HepG2 (cell line): ENCODE results near the gene SUCLG2. TPM values are rescaled to one million over a fixed set of nuclear protein-coding genes. Genes with fewer than 3 reads are reported as not detected.

ENCODE experiments used
- ATAC-seq: fragments of 200-7000 bp; cut with Tn5 transposase; 3 replicates; pipeline ENCODE4 v1.9.1; 2020; ENCODE audit warnings: mild to moderate bottlenecking, moderate library complexity
- BruUV-seq: library from RNA; stranded (reverse); fragments of 400-500 nt; replicated peaks from 2 replicates; lab custom pipeline; 2021; lab: Mats Ljungman, UMichigan
- CTCF ChIA-PET: fragments of 300-600 bp; formaldehyde crosslinking; extraction: SDS; loops from one replicate; lab custom pipeline; 2021; ENCODE audit warnings: low total read pairs, inconsistent platforms, low intra/inter-chr PET ratio; lab: Yijun Ruan, JAX
- POLR2A ChIA-PET: fragments of 350-600 bp; sonication (Branson Sonifier 250); formaldehyde crosslinking; loops from one replicate; lab custom pipeline; 2020; ENCODE audit warnings: antibody characterized with exemption, inconsistent platforms; lab: Yijun Ruan, JAX
- DNase-seq: peaks from one replicate; pipeline ENCODE4 v3.0.0-alpha.2; 2015; ENCODE audit warnings: low spot score
- FAIRE-seq: peaks from 3 replicates; lab custom pipeline; 2011; peaks lifted over from hg19 to GRCh38; lab: Jason Lieb, UNC
- H2AFZ ChIP-seq: one replicate; pipeline ENCODE4 v1.6.1; 2011; ENCODE audit warnings: low read length, inconsistent platforms
- H3K27ac ChIP-seq: fragments of 300-600 bp; 3 replicates; pipeline ENCODE4 v1.8.0; 2011; ENCODE audit warnings: mixed run types, mild to moderate bottlenecking, mixed read lengths, low read length, inconsistent platforms; ENCODE audit not compliant: insufficient read depth; ENCODE audit errors: extremely low read length
- H3K27me3 ChIP-seq, 2 experiments: fragments of 200-600 bp in 1 of 2; 2 replicates in 1 of 2; 3 replicates in 1 of 2; pipeline versions ENCODE4 v1.6.0 to v1.8.0; 2011; ENCODE audit warnings: low read length in 2 of 2, mild to moderate bottlenecking in 2 of 2, moderate library complexity in 2 of 2, inconsistent platforms in 1 of 2; ENCODE audit not compliant: insufficient read depth in 2 of 2, control insufficient read depth in 1 of 2
- H3K36me3 ChIP-seq, 2 experiments: fragments of 200-600 bp in 1 of 2; replicated peaks in 1 of 2; 2 replicates in 1 of 2; 3 replicates in 1 of 2; pipeline versions ENCODE4 v1.5.1 to v1.8.0; 2011; ENCODE audit warnings: low read length in 2 of 2, inconsistent platforms in 1 of 2; ENCODE audit not compliant: insufficient read depth in 2 of 2, control insufficient read depth in 1 of 2
- H3K4me1 ChIP-seq: 2 replicates; pipeline ENCODE4 v1.5.1; 2012; ENCODE audit warnings: low read length, inconsistent platforms; ENCODE audit not compliant: insufficient read depth
- H3K4me2 ChIP-seq: 2 replicates; pipeline ENCODE4 v1.6.0; 2011; ENCODE audit warnings: low read depth, low read length, inconsistent platforms
- H3K4me3 ChIP-seq, 3 experiments: fragments of 200-600 bp in 1 of 3; sonication (generic), shearing (Covaris generic) in 1 of 3; replicated peaks in 1 of 3; 2 replicates each; pipeline ENCODE4 v1.5.1; 2011 to 2016; ENCODE audit warnings: low read length in 3 of 3, inconsistent platforms in 2 of 3, low read depth in 2 of 3, mild to moderate bottlenecking in 2 of 3, control low read depth in 1 of 3, mixed read lengths in 1 of 3; ENCODE audit not compliant: insufficient read depth in 1 of 3
- H3K79me2 ChIP-seq: one replicate; pipeline ENCODE4 v1.6.1; 2011; ENCODE audit warnings: low read length, inconsistent platforms; ENCODE audit not compliant: insufficient read depth
- H3K9ac ChIP-seq: 2 replicates; pipeline ENCODE4 v1.6.0; 2011; ENCODE audit warnings: mild to moderate bottlenecking, low read depth, low read length, inconsistent platforms; ENCODE audit not compliant: insufficient read depth
- H3K9me3 ChIP-seq: 2 replicates; pipeline ENCODE4 v1.5.1; 2012; ENCODE audit warnings: mild to moderate bottlenecking, low read length
- H4K20me1 ChIP-seq: 2 replicates; pipeline ENCODE4 v1.6.0; 2011; ENCODE audit warnings: inconsistent platforms, mild to moderate bottlenecking, low read length, moderate library complexity; ENCODE audit not compliant: insufficient read depth
- CCDC6 ChIP-seq: sonication (generic); formaldehyde crosslinking; IDR thresholded peaks from 2 replicates; pipeline ENCODE4 v1.8.1; 2022; ENCODE audit warnings: mild to moderate bottlenecking, missing genetic modification reagents, moderate library complexity
- CHD4 ChIP-seq: fragments of 200-600 bp; sonication (generic); IDR thresholded peaks from 2 replicates; pipeline ENCODE4 v1.7.0; 2017; ENCODE audit warnings: mild to moderate bottlenecking, low read length, borderline replicate concordance
- CREB1 ChIP-seq, 2 experiments: fragments of 450-650 bp in 1 of 2; IDR thresholded peaks; 2 replicates each; pipeline ENCODE4 v1.6.1; 2016 to 2017; ENCODE audit warnings: control low read depth in 1 of 2, mild to moderate bottlenecking in 1 of 2, missing compliant biosample characterization in 1 of 2, missing genetic modification characterization in 1 of 2
- FOXP1 ChIP-seq, 2 experiments: fragments of 450-650 bp in 1 of 2; IDR thresholded peaks; 2 replicates each; pipeline ENCODE4 v1.6.1; 2017 to 2018; ENCODE audit warnings: antibody characterized with exemption in 1 of 2
- HNRNPLL ChIP-seq: fragments of 200-400 bp; formaldehyde crosslinking; IDR thresholded peaks from 2 replicates; pipeline ENCODE4 v1.6.1; 2017; ENCODE audit warnings: mild to moderate bottlenecking, low read depth, low read length; ENCODE audit not compliant: poor library complexity, severe bottlenecking
- MATR3 ChIP-seq: sonication (generic); formaldehyde crosslinking; IDR thresholded peaks from 2 replicates; pipeline ENCODE4 v1.4.0; 2020; ENCODE audit warnings: missing genetic modification reagents
- ZNF101 ChIP-seq: sonication (generic); formaldehyde crosslinking; IDR thresholded peaks from 2 replicates; pipeline ENCODE4 v1.4.0; 2020; ENCODE audit warnings: mild to moderate bottlenecking, low read depth, missing genetic modification reagents, borderline replicate concordance
- ZNF143 ChIP-seq: sonication (generic); formaldehyde crosslinking; IDR thresholded peaks from 2 replicates; pipeline ENCODE4 v1.4.0; 2020; ENCODE audit warnings: missing genetic modification reagents
- ZNF17 ChIP-seq: sonication (generic); formaldehyde crosslinking; IDR thresholded peaks from 2 replicates; pipeline ENCODE4 v1.5.0; 2020; ENCODE audit warnings: mild to moderate bottlenecking, missing genetic modification reagents
- ZNF24 ChIP-seq: fragments of 450-650 bp; IDR thresholded peaks from 2 replicates; pipeline ENCODE4 v1.6.1; 2017; ENCODE audit warnings: antibody characterized with exemption, mild to moderate bottlenecking
- ZNF33B ChIP-seq: sonication (generic); formaldehyde crosslinking; IDR thresholded peaks from 2 replicates; pipeline ENCODE4 v1.5.1; 2020; ENCODE audit warnings: mild to moderate bottlenecking, missing genetic modification reagents
- ZNF343 ChIP-seq: sonication (generic); formaldehyde crosslinking; IDR thresholded peaks from 2 replicates; pipeline ENCODE4 v1.4.0; 2020; ENCODE audit warnings: mild to moderate bottlenecking, missing genetic modification reagents
- ZNF460 ChIP-seq: sonication (generic); formaldehyde crosslinking; IDR thresholded peaks from 2 replicates; pipeline ENCODE4 v1.5.1; 2020; ENCODE audit warnings: missing genetic modification reagents, mild to moderate bottlenecking, borderline replicate concordance
- ZNF484 ChIP-seq: sonication (generic); formaldehyde crosslinking; IDR thresholded peaks from 2 replicates; pipeline ENCODE4 v1.5.1; 2020; ENCODE audit warnings: mild to moderate bottlenecking, low read depth, missing genetic modification reagents, borderline replicate concordance
- WGBS: methylation state at CpG from one replicate; pipeline ENCODE4 v1.1.6; 2017; ENCODE audit warnings: low lambda C conversion rate; 5-methylcytosine and 5-hydroxymethylcytosine counted together
- in situ Hi-C: cut with HindIII; loops from 2 replicates; pipeline ENCODE4 v1.10.0; 2017; ENCODE audit warnings: low pct_unique_long_range_greater_than_20kb; ENCODE audit not compliant: extremely low pct_ligation_motif_present
- intact Hi-C: fragments of 100-400 bp; cut with micrococcal nuclease; formaldehyde crosslinking; loops from one replicate; pipeline ENCODE4 v1.10.0; 2022; ENCODE audit not compliant: unreplicated experiment
- polyA plus RNA-seq, 8 experiments: library from polyadenylated mRNA; depleted of rRNA in 3 of 8; stranded (reverse) in 7 of 8; unstranded in 1 of 8; fragments of >200 nt; fragmentation: Illumina TruSeq in 4 of 8; extraction: Trizol in 4 of 8; gene quantifications; 2 replicates each; pipeline versions ENCODE4 v1.2.1 to v1.2.3, GENCODE V29; 2011 to 2016; ENCODE audit warnings: low read depth in 4 of 8, missing spikeins in 1 of 8, mixed read lengths in 1 of 8; ENCODE audit not compliant: insufficient read depth in 1 of 8
- total RNA-seq, 5 experiments: library from RNA; depleted of rRNA; stranded (reverse); fragments of >200 nt; fragmentation: Illumina TruSeq; extraction: Trizol; gene quantifications; 2 replicates each; pipeline ENCODE4 v1.2.3, GENCODE V29; 2016; ENCODE audit warnings: low read depth in 1 of 5
- TF ChIP-seq, protein P1 (sequence below): IDR thresholded peaks from 2 replicates; pipeline ENCODE4 v1.6.1; 2016
- TF ChIP-seq, protein P2 (sequence below): sonication (generic); formaldehyde crosslinking; IDR thresholded peaks from 2 replicates; pipeline ENCODE4 v1.9.0; 2021; ENCODE audit warnings: missing genetic modification reagents, mild to moderate bottlenecking, borderline replicate concordance
- TF ChIP-seq, protein P3 (sequence below): sonication (generic); formaldehyde crosslinking; IDR thresholded peaks from 2 replicates; pipeline ENCODE4 v1.4.0; 2020; ENCODE audit warnings: missing genetic modification reagents

SUCLG2 gene
- total and polyA plus RNA-seq, 2 of the 13 experiments (the other 11 are each of a cell fraction or from before 2014, with no cell fraction given): 21.4 to 64.9 TPM

DNA sequence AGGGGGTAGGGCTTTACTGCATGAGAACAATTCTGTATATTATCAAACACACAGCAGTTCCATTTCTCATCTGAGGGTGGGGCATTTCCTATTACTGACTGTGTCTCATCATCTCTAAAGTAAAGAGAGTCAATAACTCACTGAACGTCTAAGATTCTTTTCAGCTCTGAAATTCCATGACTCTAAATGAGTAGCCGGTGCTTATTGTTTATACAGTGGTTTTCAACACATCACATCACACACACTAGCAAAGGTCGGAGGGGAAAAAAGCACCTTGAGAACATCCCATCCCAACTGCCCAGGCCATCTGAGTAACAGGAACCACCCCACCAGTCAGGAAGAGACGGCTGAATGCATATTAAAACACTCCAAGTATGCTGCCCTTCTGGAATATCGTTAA is 196.0 kb downstream of the SUCLG2 start (continued):
- TF ChIP-seq FOXP1 (IDR thresholded peaks at IDR 0.05) (no peak), FOXP1 (CRISPR knock-in tag; IDR thresholded peaks at IDR 0.05) (no peak), ZNF484 (CRISPR knock-in tag) (no peak)

DNA sequence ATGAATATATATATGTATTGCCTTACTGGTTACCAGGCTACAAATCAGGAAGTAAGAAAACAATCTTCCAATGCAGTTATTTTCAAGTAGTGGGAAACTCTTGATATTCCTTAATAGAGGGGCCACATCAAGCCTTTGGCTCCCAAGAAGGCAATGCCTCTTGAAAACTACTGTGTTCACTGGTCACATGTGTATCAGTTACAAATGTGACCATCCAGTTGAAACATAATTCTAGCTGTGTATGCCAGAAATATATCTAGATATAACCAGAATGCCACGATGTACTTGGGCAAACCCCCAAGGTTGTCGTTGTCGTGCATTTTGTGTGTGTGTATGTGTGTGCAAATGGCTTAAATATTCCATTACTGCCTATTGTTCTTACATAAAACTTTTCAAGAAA is 200.8 kb downstream of the SUCLG2 start:
- DNase-seq: no peak
- H3K79me2 ChIP-seq: no peaks in the 10 kb centered on the region
- CTCF ChIA-PET: no interaction called here
- no peaks in the 10 kb centered on the region for H4K20me1 ChIP-seq
- H3K4me2 ChIP-seq: no peak overlapping the region
- ATAC-seq: no peak
- no peaks in the 10 kb centered on the region for H3K4me1 ChIP-seq
- in situ Hi-C loops: no loop called here
- no peaks in the 10 kb centered on the region for H3K9me3 ChIP-seq
- H3K27me3 ChIP-seq: no peaks in the 10 kb centered on the region
- no TSS peak for BruUV-seq
- WGBS: 100% methylated on average over 3 of the region's 3 CpGs
- POLR2A ChIA-PET: no interaction called here
- intact Hi-C loops: no loop called here
- no peak for TF ChIP-seq MATR3
- TF ChIP-seq ZNF33B (CRISPR knock-in tag): no peak
- TF ChIP-seq ZNF24: no peak
- no peak for TF ChIP-seq CREB1 (IDR thresholded peaks at IDR 0.05)
- no peak for TF ChIP-seq CREB1 (CRISPR knock-in tag; IDR thresholded peaks at IDR 0.05)
- no peak for TF ChIP-seq ZNF343 (CRISPR knock-in tag)
- no peak for TF ChIP-seq HNRNPLL
- TF ChIP-seq CHD4: no peak
- TF ChIP-seq ZNF17 (CRISPR knock-in tag): no peak
- no peak for TF ChIP-seq ZNF101 (CRISPR knock-in tag)
- TF ChIP-seq, protein P1, sequence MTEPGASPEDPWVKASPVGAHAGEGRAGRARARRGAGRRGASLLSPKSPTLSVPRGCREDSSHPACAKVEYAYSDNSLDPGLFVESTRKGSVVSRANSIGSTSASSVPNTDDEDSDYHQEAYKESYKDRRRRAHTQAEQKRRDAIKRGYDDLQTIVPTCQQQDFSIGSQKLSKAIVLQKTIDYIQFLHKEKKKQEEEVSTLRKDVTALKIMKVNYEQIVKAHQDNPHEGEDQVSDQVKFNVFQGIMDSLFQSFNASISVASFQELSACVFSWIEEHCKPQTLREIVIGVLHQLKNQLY (CRISPR knock-in tag): no peak
- TF ChIP-seq ZNF460: no peak
- TF ChIP-seq, protein P2, sequence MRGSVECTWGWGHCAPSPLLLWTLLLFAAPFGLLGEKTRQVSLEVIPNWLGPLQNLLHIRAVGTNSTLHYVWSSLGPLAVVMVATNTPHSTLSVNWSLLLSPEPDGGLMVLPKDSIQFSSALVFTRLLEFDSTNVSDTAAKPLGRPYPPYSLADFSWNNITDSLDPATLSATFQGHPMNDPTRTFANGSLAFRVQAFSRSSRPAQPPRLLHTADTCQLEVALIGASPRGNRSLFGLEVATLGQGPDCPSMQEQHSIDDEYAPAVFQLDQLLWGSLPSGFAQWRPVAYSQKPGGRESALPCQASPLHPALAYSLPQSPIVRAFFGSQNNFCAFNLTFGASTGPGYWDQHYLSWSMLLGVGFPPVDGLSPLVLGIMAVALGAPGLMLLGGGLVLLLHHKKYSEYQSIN: no peak
- TF ChIP-seq CCDC6 (CRISPR knock-in tag): no peak
- TF ChIP-seq, protein P3, sequence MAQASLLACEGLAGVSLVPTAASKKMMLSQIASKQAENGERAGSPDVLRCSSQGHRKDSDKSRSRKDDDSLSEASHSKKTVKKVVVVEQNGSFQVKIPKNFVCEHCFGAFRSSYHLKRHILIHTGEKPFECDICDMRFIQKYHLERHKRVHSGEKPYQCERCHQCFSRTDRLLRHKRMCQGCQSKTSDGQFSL (CRISPR knock-in tag): no peak
- no peak for TF ChIP-seq ZNF143 (CRISPR knock-in tag)
- no peaks in the 10 kb centered on the region for H3K36me3 ChIP-seq
- no peak overlapping the region for H3K27ac ChIP-seq
- no peak overlapping the region for H3K9ac ChIP-seq
- H2AFZ ChIP-seq: no peak overlapping the region
- FAIRE-seq: no peak
- H3K4me3 ChIP-seq: no peak overlapping the region
